ENCODE results near the gene KRTAP3-3. TPM values are rescaled to one million over a fixed set of nuclear protein-coding genes. Genes with fewer than 3 reads are reported as not detected.
"Not testable (repeated sequence)": the region's sequence is repeated elsewhere in the genome, so short reads cannot be mapped to it uniquely, and the experiment has no call there.

KRTAP3-3 gene
- total RNA-seq = not detected

DNA sequence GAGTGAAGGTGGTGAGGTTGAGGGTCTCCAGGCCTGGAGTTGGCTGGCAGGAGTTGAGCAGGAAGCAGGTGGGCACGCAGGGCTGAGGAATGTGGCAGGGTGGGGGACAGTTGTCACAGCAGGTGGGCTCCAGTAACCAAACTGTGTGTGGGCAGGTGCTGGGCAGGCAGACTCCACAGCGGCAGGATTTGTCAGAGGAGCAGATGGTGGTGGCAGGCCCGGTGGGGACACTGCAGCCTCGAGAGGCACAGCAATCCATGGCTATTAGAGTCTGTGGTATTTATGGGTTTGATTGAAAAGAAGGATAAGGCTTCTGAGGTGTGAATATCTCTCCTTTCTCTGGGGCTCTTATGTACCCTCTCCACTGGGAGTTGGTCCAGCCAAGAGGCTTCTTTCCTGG is at the start of gene KRTAP3-3:
KRTAP3-3 (minus strand) TSS at position 326 of the 400 bp plus-strand sequence; CDS start at position 259, 67 bp downstream.
- no peak for DNase-seq

- DNase-seq = no peak
These were observed 49.0 kb upstream of the KRTAP3-3 start for GRCh38 chr17:41042953-41043352.

DNA sequence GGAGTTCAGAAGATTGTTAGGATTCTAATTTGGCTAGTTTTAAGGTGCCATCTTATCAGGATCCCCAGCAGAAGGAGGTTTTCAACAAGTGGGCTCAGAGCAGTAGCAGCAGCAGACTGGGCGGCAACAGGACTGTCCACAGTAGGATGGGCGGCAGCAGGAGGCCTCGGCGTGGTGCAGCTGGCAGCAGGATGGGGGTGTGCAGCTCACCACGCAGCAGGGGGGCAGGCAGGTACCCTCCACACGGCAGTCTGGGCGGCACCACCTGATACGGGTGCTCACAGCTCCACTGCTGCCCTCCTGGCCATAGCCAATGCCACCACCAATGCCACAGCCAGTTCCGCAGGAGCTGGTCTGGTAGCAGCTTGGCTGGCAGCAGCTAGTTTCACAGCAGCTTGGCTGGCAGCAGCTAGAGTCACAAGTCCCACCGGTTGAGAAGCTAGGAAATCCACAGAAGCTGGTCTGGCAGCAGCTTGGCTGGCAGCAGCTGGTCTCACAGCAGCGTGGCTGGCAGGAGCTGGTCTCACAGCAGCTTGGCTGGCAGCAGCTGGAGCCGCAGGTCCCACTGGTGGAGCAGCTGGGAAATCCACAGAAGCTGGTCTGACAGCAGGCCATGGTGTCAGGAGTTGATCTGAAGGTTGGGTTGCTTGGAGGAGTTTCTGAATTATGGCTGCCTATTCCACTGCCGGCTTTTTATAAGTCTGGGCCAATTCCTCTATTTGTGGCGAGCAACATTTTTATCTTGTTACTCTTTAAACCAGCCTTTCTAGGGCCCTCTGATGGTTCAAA is 47.0 kb upstream of the KRTAP3-3 start, which contains the start of gene KRTAP1-1:
KRTAP1-1 (minus strand) TSS at position 668 of the 789 bp plus-strand sequence; CDS start at position 615, 53 bp downstream.
- not testable (repeated sequence) for DNase-seq

DNA sequence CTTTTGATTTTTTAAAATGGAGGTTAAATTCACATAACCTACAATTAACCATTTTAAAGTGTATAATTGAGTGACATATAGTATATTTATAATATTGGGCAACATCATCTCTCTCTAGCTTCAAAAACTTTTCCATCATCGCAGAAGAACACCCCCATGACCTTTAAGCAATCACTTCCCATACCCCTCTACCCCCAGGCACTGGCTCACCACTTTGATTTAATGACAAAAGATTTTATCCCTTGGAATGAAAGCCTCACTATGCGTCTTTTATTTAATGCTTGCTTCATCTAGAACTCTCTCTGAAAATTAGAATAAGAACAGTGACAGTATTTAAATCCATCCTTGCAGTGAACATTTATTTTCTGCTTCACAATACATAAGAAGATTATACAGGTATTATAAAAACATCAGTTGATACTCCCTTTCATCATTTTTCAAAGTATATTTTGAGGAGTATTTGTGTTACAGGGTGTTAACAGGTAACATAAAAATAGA is 43.9 kb upstream of the KRTAP3-3 start:
- DNase-seq = no peak

GRCh38 chr17:41034346-41034935 is 40.5 kb upstream of the KRTAP3-3 start, which contains the start of gene KRTAP1-3:
Gene KRTAP1-3, minus strand, starts transcription at chr17:41034874. Its CDS starts 53 bp downstream, at chr17:41034821.
- DNase-seq = not testable (repeated sequence)

- DNase-seq = no peak
These were observed 35.8 kb upstream of the KRTAP3-3 start, which contains the start of gene KRTAP1-4 for GRCh38 chr17:41029633-41030245. Gene KRTAP1-4, minus strand, starts transcription at chr17:41030195. Its CDS starts 117 bp downstream, at chr17:41030078.

DNA sequence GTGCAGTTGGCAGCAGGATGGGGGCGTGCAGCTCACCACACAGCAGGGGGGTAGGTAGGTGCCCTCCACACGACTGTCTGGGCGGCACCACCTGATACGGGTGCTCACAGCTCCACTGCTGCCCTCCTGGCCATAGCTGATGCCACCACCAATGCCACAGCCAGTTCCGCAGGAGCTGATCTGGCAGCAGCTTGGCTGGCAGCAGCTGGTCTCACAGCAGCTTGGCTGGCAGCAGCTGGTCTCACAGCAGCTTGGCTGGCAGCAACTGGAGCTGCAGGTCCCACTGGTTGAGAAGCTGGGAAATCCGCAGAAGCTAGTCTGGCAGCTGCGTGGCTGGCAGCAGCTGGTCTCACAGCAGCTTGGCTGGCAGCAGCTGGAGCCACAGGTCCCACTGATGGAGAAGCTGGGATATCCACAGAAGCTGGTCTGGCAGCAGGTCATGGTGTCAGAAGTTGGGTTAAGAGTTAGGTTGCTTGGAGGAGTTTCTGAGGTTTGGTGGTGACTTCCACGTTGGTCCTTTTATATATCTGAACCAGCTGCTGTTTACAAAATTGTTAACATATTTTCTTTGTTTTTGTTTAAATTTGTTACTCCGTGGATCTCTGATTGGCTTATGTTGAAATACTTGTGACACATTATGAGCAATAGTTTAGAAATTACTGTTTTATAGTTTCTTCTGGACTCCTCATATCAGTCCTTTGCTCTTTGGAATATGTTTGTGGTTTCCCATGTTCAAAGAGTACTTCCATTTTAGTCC is 32.9 kb upstream of the KRTAP3-3 start, which contains the start of gene KRTAP1-5:
KRTAP1-5 (minus strand) TSS at position 494 of the 757 bp plus-strand sequence; CDS start at position 441, 53 bp downstream.
- no peak for DNase-seq

DNA sequence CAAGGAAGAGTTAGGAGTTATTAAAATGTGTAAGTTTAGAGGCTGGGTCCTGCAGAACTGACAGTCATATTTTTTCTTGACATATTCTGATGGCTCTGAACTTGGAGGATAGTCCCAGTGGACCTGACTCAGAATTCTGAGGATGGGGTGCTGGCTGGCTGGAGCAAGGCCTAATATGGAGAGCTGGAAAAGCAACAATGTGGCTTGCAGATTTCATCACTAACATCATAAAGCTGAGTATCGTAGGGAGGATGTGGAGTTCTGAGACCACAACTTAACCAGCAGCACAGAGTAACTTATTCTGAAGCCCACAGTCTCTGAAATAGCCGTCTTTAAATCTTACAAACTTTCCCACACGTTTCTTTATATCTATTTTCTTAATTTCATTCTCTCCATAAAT is 30.7 kb upstream of the KRTAP3-3 start:
- no peak for DNase-seq

GRCh38 chr17:41020336-41020735 is 26.4 kb upstream of the KRTAP3-3 start:
- no peak for DNase-seq

- DNase-seq = no peak
These were observed 25.5 kb upstream of the KRTAP3-3 start for GRCh38 chr17:41019415-41019814.

DNA sequence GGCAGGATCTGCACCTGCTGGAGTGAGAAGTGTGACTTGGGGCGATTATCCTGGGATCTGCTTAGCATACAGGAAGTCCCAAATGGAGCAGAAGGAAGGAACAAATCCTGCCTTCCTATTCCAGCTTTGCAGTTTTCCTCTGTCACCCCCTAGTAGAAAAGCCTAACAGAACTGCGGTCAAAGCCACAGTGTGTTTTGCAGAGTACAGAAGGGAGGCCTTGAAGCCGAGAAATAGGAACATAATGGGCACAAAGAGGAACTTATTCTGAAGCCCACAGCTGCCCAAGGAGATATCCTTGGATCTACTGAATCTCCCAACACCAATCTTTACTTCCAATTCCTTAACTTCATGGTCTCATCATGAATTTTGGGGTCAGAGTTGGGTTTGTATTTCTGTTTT is 24.6 kb upstream of the KRTAP3-3 start:
- DNase-seq = no peak

DNA sequence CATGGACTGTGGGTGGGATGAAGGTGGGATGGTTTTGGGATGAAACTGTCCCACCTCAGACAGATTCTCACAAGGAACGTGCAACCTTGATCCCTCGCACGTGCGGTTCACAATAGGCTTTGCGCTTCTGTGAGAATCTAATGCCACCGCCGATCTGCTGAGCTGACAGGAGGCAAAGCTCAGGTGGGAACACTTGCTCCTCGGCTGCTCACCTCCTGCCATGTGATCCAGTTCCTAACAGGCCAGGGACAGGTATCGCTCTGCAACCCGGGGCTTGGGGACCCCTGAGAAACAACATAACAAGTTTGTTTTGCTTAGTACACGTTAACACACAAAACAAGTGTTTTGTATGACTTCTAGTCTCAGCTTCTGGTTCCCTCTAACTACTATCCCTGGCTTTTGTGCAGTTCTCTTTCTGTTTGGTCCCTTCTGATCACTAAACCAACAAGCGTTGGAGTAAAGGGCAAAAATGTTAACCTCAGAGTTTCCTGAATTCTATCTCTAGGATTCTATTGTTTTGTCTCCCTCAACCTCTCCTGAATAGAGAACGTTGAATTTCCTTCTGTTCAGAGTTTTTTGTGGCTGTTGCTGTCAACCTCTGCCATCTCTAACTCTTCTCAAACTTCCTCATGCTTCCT is 22.7 kb upstream of the KRTAP3-3 start:
- DNase-seq = no peak

DNA sequence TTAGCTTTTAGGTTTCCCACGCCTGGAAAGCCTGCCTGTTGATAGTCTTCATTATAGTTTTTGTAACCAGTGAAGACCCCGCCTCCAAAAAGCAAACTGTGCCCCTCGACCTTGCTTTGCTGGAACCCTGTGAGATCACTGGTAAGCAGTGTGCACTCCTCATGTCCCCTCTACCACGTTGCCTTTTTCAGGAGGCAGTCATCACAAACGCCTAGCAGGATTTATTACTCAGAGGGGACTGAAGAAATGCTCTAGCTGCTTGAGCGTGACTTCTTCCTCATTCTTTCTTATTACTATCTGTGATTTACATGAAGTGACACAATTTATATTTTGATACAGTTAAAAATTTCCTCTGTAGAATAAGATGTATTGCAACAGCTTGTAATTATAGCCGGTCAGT is 21.5 kb upstream of the KRTAP3-3 start:
- DNase-seq = no peak

DNA sequence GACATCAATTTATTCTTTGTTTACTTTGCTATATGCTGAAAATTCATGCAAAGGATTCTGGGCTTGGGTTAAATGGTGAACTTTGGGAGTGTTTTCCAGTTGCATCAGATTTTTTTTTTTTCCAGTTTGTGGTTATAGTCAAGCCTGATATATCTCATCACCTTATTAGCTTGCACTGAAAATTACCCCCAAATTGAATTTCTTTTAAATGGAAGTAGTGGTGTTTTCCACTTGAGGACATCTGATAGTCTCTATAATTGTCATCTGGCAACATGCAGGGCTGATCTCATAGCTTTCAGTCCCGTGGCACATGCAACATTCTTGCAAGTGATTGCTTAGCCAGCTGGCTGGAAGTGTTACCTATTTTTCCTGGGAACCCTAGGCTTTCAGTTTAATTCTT is 19.6 kb upstream of the KRTAP3-3 start:
- no peak for DNase-seq

GRCh38 chr17:41013181-41013580 is 19.2 kb upstream of the KRTAP3-3 start:
- DNase-seq = no peak

DNA sequence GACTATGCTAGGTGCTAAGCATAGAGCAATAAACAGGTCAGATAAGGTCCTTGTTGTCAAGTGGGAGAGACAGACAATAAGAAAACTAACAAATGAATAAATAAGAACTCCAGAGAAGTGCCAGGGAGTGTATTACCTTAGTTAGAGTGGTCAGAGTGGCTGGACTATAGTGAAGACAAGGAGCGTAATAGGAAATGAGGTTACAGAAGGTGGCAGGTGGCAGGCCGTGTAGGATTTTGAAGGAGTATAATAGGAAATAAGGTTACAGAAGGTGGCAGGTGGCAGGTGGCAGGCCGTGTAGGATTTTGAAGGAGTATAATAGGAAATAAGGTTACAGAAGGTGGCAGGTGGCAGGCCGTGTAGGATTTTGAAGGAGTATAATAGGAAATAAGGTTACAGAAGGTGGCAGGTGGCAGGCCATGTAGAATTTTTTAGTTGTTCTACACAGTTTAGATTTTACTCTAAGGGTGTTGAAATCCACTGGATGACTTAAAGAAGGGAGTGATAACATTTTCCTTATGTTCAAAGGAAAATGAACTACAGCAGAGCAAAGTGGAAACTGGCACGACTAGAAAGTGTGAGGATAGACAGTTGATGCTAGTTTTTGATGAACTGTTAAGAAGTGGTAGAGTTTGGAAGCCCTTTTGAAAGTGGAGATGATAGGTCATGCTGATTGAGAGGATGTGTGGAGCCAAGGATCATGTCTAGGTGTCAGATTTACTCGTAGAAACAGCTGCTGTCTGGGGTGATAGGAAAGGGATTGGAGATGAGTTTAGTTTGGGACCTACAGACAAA is 18.6 kb upstream of the KRTAP3-3 start:
- no peak for DNase-seq

DNA sequence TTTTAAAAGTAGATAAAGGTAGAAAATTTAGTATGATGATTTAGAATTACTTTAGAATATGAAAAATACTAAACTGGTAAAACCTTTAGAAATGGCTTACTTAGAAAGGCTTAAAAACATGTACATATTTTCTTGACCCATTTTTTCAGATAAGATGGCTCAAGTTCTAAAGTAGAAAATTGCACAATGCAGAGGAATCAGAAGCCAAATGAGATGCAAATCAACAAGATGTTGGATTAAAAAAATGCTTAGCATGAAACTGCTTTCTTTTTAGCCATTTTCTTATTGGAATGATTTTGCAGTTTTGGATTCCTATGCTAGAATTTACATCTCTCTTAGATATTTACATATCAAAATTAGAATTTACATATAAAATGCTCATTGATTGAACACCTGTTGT is 16.5 kb upstream of the KRTAP3-3 start:
- DNase-seq = no peak

DNA sequence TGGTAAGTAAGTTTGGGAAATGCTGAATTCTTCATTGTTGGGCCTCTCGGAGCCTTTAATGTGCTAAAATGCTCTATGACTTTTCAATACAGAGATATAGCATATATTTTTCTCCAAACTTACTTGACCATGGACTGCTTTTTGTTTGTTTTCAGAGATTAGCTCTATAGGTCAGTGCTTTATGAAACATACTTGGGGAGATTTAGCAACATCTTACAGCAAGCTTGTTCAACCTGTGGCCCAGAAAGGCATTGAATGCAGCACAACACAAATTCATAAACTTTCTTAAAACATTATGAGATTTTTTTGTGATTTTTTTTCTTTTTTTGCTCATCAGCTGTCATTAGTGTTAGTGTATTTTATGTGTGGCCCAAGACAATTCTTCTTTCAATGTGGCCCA is 16.0 kb upstream of the KRTAP3-3 start:
- no peak for DNase-seq

- DNase-seq = no peak
These were observed 15.4 kb upstream of the KRTAP3-3 start for GRCh38 chr17:41009301-41009760.

GRCh38 chr17:41008811-41009210 is 14.8 kb upstream of the KRTAP3-3 start, which contains the start of gene KRTAP3-1:
Gene KRTAP3-1, minus strand, starts transcription at chr17:41009128. Its CDS starts 54 bp downstream, at chr17:41009074.
- DNase-seq = no peak

GRCh38 chr17:41004397-41004796 is 10.4 kb upstream of the KRTAP3-3 start:
- no peak for DNase-seq

All from effector CD4-positive, alpha-beta T cell (primary cell).